ENCODE measurements around the gene EPHB1.
A peak's percentile ranks its signal among the peaks of the same experiment; 100 is the strongest.
"Not testable (repeated sequence)": the region's sequence is repeated elsewhere in the genome, so short reads cannot be mapped to it uniquely, and the experiment has no call there.

Gene EPHB1

GRCh38 chr3:134998158-134998557 lies 203.1 kb downstream of the EPHB1 start:
- TF ChIP-seq POLR2A (IDR thresholded peaks at IDR 0.05; ENCODE audit: low read depth, low read length) (no peak), SPI1 (IDR thresholded peaks at IDR 0.05; ENCODE audit: low read depth, low read length) (peak; percentile 26; the same call in 1 of the 2 replicates)
- DNase-seq (ENCODE audit: insufficient read length, low spot score) (no peak), FAIRE-seq (no peak)

- FAIRE-seq (no peak), DNase-seq (ENCODE audit: insufficient read length, low spot score) (no peak)
- TF ChIP-seq POLR2AphosphoS5 (IDR thresholded peaks at IDR 0.05; ENCODE audit: low read depth, low read length) (no peak), PAX5 (IDR thresholded peaks at IDR 0.05; ENCODE audit: insufficient read depth, low read length, severe bottlenecking) (no peak), TAF1 (IDR thresholded peaks at IDR 0.05; ENCODE audit: low read depth, low read length) (no peak), SPI1 (IDR thresholded peaks at IDR 0.05; ENCODE audit: low read depth, low read length) (no peak), POU2F2 (IDR thresholded peaks at IDR 0.05; ENCODE audit: low read depth, low read length) (no peak), POLR2A (IDR thresholded peaks at IDR 0.05; ENCODE audit: low read depth, low read length) (no peak)
Measured at GRCh38 chr3:134998855-134999254, 203.8 kb downstream of the EPHB1 start.

- TF ChIP-seq POU2F2 (IDR thresholded peaks at IDR 0.05; ENCODE audit: low read depth, low read length) (no peak), POLR2AphosphoS5 (IDR thresholded peaks at IDR 0.05; ENCODE audit: low read depth, low read length) (no peak)
- DNase-seq (ENCODE audit: insufficient read length, low spot score) = no peak
- no peak for FAIRE-seq
Measured at GRCh38 chr3:135000465-135000864, 205.4 kb downstream of the EPHB1 start.

- FAIRE-seq; DNase-seq (ENCODE audit: insufficient read length, low spot score): not testable (repeated sequence)
Measured at GRCh38 chr3:135005616-135006015, 210.6 kb downstream of the EPHB1 start.

GRCh38 chr3:135007607-135008006 lies 212.5 kb downstream of the EPHB1 start:
- no peak for FAIRE-seq
- no peak for TF ChIP-seq POU2F2 (IDR thresholded peaks at IDR 0.05; ENCODE audit: low read depth, low read length)
- TF ChIP-seq POLR2A (IDR thresholded peaks at IDR 0.05; ENCODE audit: low read depth, low read length) = no peak
- TF ChIP-seq SPI1 (IDR thresholded peaks at IDR 0.05; ENCODE audit: low read depth, low read length) = no peak
- TF ChIP-seq TAF1 (IDR thresholded peaks at IDR 0.05; ENCODE audit: low read depth, low read length) = no peak
- TF ChIP-seq POLR2AphosphoS5 (IDR thresholded peaks at IDR 0.05; ENCODE audit: low read depth, low read length) = no peak
- TF ChIP-seq PAX5 (IDR thresholded peaks at IDR 0.05; ENCODE audit: insufficient read depth, low read length, severe bottlenecking) = no peak
- DNase-seq (ENCODE audit: insufficient read length, low spot score) = no peak

- no peak for FAIRE-seq
- TF ChIP-seq PAX5 (IDR thresholded peaks at IDR 0.05; ENCODE audit: insufficient read depth, low read length, severe bottlenecking) (no peak), POLR2A (IDR thresholded peaks at IDR 0.05; ENCODE audit: low read depth, low read length) (no peak), POU2F2 (IDR thresholded peaks at IDR 0.05; ENCODE audit: low read depth, low read length) (no peak), SPI1 (IDR thresholded peaks at IDR 0.05; ENCODE audit: low read depth, low read length) (no peak), POLR2AphosphoS5 (IDR thresholded peaks at IDR 0.05; ENCODE audit: low read depth, low read length) (no peak), TAF1 (IDR thresholded peaks at IDR 0.05; ENCODE audit: low read depth, low read length) (no peak)
- DNase-seq (ENCODE audit: insufficient read length, low spot score) = no peak
Measured at GRCh38 chr3:135008326-135008725, 213.3 kb downstream of the EPHB1 start.

GRCh38 chr3:135009014-135009413 lies 214.0 kb downstream of the EPHB1 start:
- TF ChIP-seq POU2F2 (IDR thresholded peaks at IDR 0.05; ENCODE audit: low read depth, low read length) = no peak
- TF ChIP-seq TAF1 (IDR thresholded peaks at IDR 0.05; ENCODE audit: low read depth, low read length) = no peak
- TF ChIP-seq SPI1 (IDR thresholded peaks at IDR 0.05; ENCODE audit: low read depth, low read length) = no peak
- no peak for TF ChIP-seq POLR2A (IDR thresholded peaks at IDR 0.05; ENCODE audit: low read depth, low read length)
- no peak for TF ChIP-seq POLR2AphosphoS5 (IDR thresholded peaks at IDR 0.05; ENCODE audit: low read depth, low read length)
- TF ChIP-seq PAX5 (IDR thresholded peaks at IDR 0.05; ENCODE audit: insufficient read depth, low read length, severe bottlenecking) = no peak
- DNase-seq (ENCODE audit: insufficient read length, low spot score) (no peak), FAIRE-seq (no peak)

- FAIRE-seq = no peak
- TF ChIP-seq TAF1 (IDR thresholded peaks at IDR 0.05; ENCODE audit: low read depth, low read length) (no peak), POLR2AphosphoS5 (IDR thresholded peaks at IDR 0.05; ENCODE audit: low read depth, low read length) (no peak), POLR2A (IDR thresholded peaks at IDR 0.05; ENCODE audit: low read depth, low read length) (no peak), POU2F2 (IDR thresholded peaks at IDR 0.05; ENCODE audit: low read depth, low read length) (no peak)
- no peak for DNase-seq (ENCODE audit: insufficient read length, low spot score)
Measured at GRCh38 chr3:135012101-135012500, 217.0 kb downstream of the EPHB1 start.

- TF ChIP-seq POLR2AphosphoS5 (IDR thresholded peaks at IDR 0.05; ENCODE audit: low read depth, low read length) = no peak
- TF ChIP-seq POU2F2 (IDR thresholded peaks at IDR 0.05; ENCODE audit: low read depth, low read length) = no peak
- no peak for TF ChIP-seq TAF1 (IDR thresholded peaks at IDR 0.05; ENCODE audit: low read depth, low read length)
- TF ChIP-seq PAX5 (IDR thresholded peaks at IDR 0.05; ENCODE audit: insufficient read depth, low read length, severe bottlenecking) = no peak
- no peak for TF ChIP-seq POLR2A (IDR thresholded peaks at IDR 0.05; ENCODE audit: low read depth, low read length)
- TF ChIP-seq SPI1 (IDR thresholded peaks at IDR 0.05; ENCODE audit: low read depth, low read length) = no peak
- DNase-seq (ENCODE audit: insufficient read length, low spot score) (no peak), FAIRE-seq (no peak)
Measured at GRCh38 chr3:135013206-135013605, 218.1 kb downstream of the EPHB1 start.

GRCh38 chr3:135014566-135014965 lies 219.5 kb downstream of the EPHB1 start:
- TF ChIP-seq TAF1 (IDR thresholded peaks at IDR 0.05; ENCODE audit: low read depth, low read length) = no peak
- TF ChIP-seq POU2F2 (IDR thresholded peaks at IDR 0.05; ENCODE audit: low read depth, low read length) = no peak
- no peak for TF ChIP-seq PAX5 (IDR thresholded peaks at IDR 0.05; ENCODE audit: insufficient read depth, low read length, severe bottlenecking)
- TF ChIP-seq SPI1 (IDR thresholded peaks at IDR 0.05; ENCODE audit: low read depth, low read length) = no peak
- no peak for TF ChIP-seq POLR2AphosphoS5 (IDR thresholded peaks at IDR 0.05; ENCODE audit: low read depth, low read length)
- no peak for TF ChIP-seq POLR2A (IDR thresholded peaks at IDR 0.05; ENCODE audit: low read depth, low read length)
- FAIRE-seq = no peak
- DNase-seq (ENCODE audit: insufficient read length, low spot score) = no peak

All from GM12891 (cell line).